NCI-H2227 (cell line): ENCODE results near the gene BACE2.

Source experiments
- DNase-seq: peaks from one replicate; lab custom pipeline; 2025; ENCODE audit not compliant: unreplicated experiment; lab: John Stamatoyannopoulos, UW

The BACE2 gene

GRCh38 chr21:41317063-41317392 is 149.1 kb downstream of the BACE2 start:
- no peak for DNase-seq

- DNase-seq, result no peak
Observed at GRCh38 chr21:41317458-41317857, 149.5 kb downstream of the BACE2 start.

GRCh38 chr21:41318218-41318617 is 150.3 kb downstream of the BACE2 start:
- no peak for DNase-seq

GRCh38 chr21:41319273-41319672 is 151.3 kb downstream of the BACE2 start:
- DNase-seq, result no peak

GRCh38 chr21:41321211-41321907 is 153.4 kb downstream of the BACE2 start:
- no peak for DNase-seq

GRCh38 chr21:41321908-41322495 is 154.0 kb downstream of the BACE2 start:
- DNase-seq, result no peak

GRCh38 chr21:41322496-41323382 is 154.8 kb downstream of the BACE2 start:
- no peak for DNase-seq

- no peak for DNase-seq
Observed at GRCh38 chr21:41325138-41325912, 157.4 kb downstream of the BACE2 start.

GRCh38 chr21:41326414-41327080 is 158.6 kb downstream of the BACE2 start:
- DNase-seq, result no peak

- DNase-seq, result no peak
Observed at GRCh38 chr21:41327753-41328152, 159.8 kb downstream of the BACE2 start.

GRCh38 chr21:41328660-41329607 is 161.0 kb downstream of the BACE2 start:
- DNase-seq, result no peak
